ENCODE measurements around the gene TLE6.
"Not testable (repeated sequence)": the region's sequence is repeated elsewhere in the genome, so short reads cannot be mapped to it uniquely, and the experiment has no call there.

The TLE6 gene

GRCh38 chr19:2974342-2975041 lies 2.9 kb upstream of the TLE6 start:
- DNase-seq = no peak

- no peak for DNase-seq
Observed at GRCh38 chr19:2976609-2977000, 759 bp upstream of the TLE6 start.

GRCh38 chr19:2977746-2978138 lies 378 bp downstream of the TLE6 start:
- DNase-seq = no peak

- no peak for DNase-seq
Observed at GRCh38 chr19:2978166-2978767, 903 bp downstream of the TLE6 start.

- no peak for DNase-seq
Observed at GRCh38 chr19:2978772-2979171, 1.4 kb downstream of the TLE6 start.

GRCh38 chr19:2981898-2982297 lies 4.5 kb downstream of the TLE6 start:
- no peak for DNase-seq

- no peak for DNase-seq
Observed at GRCh38 chr19:2982561-2982960, 5.2 kb downstream of the TLE6 start.

GRCh38 chr19:2982983-2983350 lies 5.6 kb downstream of the TLE6 start:
- no peak for DNase-seq

- no peak for DNase-seq
Observed at GRCh38 chr19:2983351-2984214, 6.2 kb downstream of the TLE6 start.

- DNase-seq = no peak
Observed at GRCh38 chr19:2984215-2984528, 6.8 kb downstream of the TLE6 start.

- no peak for DNase-seq
Observed at GRCh38 chr19:2986951-2987524, 9.7 kb downstream of the TLE6 start.

- DNase-seq = no peak
Observed at GRCh38 chr19:2987797-2988196, 10.4 kb downstream of the TLE6 start.

- DNase-seq = no peak
Observed at GRCh38 chr19:2988568-2988967, 11.2 kb downstream of the TLE6 start.

GRCh38 chr19:2989236-2989946 lies 12.0 kb downstream of the TLE6 start:
- DNase-seq = no peak

- not testable (repeated sequence) for DNase-seq
Observed at GRCh38 chr19:2992333-2992732, 15.0 kb downstream of the TLE6 start.

- no peak for DNase-seq
Observed at GRCh38 chr19:2992958-2993357, 15.6 kb downstream of the TLE6 start.

- no peak for DNase-seq
Observed at GRCh38 chr19:2993579-2993978, 16.2 kb downstream of the TLE6 start.

GRCh38 chr19:2994588-2995131 lies 17.3 kb downstream of the TLE6 start:
- no peak for DNase-seq

GRCh38 chr19:2997720-2998119 lies 20.4 kb downstream of the TLE6 start:
- no peak for DNase-seq

GRCh38 chr19:2998642-2999041 lies 21.3 kb downstream of the TLE6 start:
- DNase-seq = no peak

- no peak for DNase-seq
Observed at GRCh38 chr19:3001235-3001800, 24.0 kb downstream of the TLE6 start.

GRCh38 chr19:3003046-3003445 lies 25.7 kb downstream of the TLE6 start:
- DNase-seq = no peak

- no peak for DNase-seq
Observed at GRCh38 chr19:3004522-3004921, 27.2 kb downstream of the TLE6 start.

All from NCI-H1048 (cell line).